ENCODE results near the gene ATP6V1C2.

DNA sequence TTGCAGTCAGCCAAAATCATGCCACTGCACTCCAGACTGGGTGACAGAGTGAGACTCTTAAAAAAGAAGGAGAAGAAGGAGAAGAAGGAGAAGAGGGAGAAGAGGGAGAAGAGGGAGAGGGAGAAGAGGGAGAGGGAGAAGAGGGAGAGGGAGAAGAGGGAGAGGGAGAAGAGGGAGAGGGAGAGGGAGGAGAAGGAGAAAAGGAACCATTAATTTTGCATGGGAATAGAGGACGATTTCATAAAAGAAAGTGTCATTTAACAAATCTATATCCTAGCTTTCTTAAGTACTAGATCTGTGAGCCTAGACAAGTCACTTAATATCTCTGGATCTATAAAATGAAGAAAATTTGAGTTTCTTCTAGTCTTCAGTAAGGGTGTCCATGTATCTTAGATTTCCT is 41.2 kb upstream of the ATP6V1C2 start:
- TF ChIP-seq, protein P1, sequence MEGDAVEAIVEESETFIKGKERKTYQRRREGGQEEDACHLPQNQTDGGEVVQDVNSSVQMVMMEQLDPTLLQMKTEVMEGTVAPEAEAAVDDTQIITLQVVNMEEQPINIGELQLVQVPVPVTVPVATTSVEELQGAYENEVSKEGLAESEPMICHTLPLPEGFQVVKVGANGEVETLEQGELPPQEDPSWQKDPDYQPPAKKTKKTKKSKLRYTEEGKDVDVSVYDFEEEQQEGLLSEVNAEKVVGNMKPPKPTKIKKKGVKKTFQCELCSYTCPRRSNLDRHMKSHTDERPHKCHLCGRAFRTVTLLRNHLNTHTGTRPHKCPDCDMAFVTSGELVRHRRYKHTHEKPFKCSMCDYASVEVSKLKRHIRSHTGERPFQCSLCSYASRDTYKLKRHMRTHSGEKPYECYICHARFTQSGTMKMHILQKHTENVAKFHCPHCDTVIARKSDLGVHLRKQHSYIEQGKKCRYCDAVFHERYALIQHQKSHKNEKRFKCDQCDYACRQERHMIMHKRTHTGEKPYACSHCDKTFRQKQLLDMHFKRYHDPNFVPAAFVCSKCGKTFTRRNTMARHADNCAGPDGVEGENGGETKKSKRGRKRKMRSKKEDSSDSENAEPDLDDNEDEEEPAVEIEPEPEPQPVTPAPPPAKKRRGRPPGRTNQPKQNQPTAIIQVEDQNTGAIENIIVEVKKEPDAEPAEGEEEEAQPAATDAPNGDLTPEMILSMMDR (IDR thresholded peaks at IDR 0.05; ENCODE audit: insufficient read depth, low read depth, low read length): no peak
- TF ChIP-seq EZH2 (IDR thresholded peaks at IDR 0.05; ENCODE audit: insufficient read depth, low read length): no peak
